NCI-H1436 treated with DMSO at 0.1 percent for 48 hours (cell line): ENCODE results near the gene TCF20.

ENCODE experiments used
- DNase-seq: peaks from one replicate; lab custom pipeline; 2025; lab: John Stamatoyannopoulos, UW

TCF20 gene

DNA sequence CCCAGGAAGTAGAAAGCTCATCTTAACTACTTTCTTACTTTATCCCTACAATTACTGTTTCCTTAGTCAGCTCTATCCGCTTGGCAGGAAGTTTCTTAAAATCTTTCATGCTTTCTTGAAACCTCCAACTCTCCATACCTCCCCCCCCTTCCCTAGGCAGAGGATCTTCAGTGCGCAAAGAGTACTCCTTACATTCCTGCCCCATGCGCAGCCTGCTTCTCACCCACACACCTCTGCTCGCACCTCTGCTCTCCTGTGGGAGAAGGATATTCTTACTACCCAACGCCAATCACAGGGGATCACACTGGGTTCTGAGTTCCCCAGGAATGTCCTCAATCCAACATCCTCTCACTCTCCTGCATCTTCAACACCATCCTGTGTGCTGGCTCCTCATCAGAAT, 12.3 kb downstream of the TCF20 start:
- no peak for DNase-seq

GRCh38 chr22:42257386-42257785, 13.1 kb downstream of the TCF20 start:
- no peak for DNase-seq

- DNase-seq: no peak
These were observed 13.5 kb downstream of the TCF20 start for GRCh38 chr22:42256930-42257329.

GRCh38 chr22:42256220-42256619, 14.2 kb downstream of the TCF20 start:
- no peak for DNase-seq

GRCh38 chr22:42249831-42250230, 20.6 kb downstream of the TCF20 start:
- DNase-seq: no peak

DNA sequence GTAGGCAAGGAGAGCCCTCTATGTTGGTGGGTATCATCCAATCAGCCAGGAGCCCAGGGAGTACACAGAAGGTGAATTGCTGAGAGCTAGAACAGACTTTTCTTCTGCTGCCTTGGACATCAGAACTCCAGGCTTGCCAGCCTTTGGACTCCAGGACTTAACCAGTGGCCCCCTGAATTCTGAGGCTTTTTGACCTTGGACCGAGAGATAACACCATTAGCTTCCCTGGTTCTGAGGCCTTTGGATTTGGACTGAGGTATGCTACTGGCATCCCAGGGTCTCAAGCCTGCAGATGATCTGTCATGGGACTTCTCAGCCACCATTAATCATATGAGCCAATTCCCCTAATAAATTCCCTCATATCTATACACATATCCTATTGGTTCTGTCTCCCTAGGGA, 21.5 kb downstream of the TCF20 start:
- no peak for DNase-seq

- no peak for DNase-seq
These were observed 22.9 kb downstream of the TCF20 start for GRCh38 chr22:42247596-42247995.

GRCh38 chr22:42243802-42244060, 26.7 kb downstream of the TCF20 start:
- DNase-seq: no peak

- DNase-seq: no peak
These were observed 33.6 kb downstream of the TCF20 start for GRCh38 chr22:42236848-42237247.

DNA sequence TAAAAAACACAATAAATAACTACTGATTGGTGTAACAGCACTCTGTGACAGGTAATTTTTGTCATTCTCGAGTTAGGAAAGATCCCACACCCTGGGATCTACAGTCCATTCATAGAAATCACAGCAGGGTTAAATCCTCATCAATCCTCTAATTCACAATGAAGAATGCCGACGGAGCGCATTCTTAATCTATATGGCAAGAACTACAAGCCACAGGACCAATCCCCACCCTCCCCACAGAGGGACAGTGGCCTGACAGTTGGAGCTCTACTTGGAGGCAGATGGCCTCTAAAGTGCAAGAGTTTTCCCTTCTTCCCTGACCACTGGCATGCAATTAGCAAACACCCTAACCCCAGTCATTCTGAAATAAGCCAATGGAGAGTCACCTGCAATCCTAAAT, 34.2 kb downstream of the TCF20 start:
- DNase-seq: no peak

DNA sequence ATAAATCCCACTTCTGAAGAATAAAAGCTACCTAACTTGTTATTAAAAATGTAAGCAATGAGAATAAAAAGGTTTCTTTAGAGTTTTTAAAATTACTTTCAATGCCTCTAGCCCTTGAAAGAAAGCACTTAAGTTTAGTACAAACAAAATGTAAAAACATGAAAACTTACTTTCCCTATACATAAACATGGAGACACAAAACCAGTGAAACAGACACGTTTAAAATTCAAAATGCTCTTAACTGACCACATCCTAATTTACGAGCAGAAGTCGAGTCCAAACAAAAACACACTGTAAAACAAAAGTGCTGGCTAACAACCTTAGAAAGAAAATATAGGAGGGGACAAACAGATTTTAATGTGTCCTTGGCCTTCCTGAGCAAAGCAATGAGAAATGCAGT, 36.6 kb downstream of the TCF20 start:
- DNase-seq: no peak

DNA sequence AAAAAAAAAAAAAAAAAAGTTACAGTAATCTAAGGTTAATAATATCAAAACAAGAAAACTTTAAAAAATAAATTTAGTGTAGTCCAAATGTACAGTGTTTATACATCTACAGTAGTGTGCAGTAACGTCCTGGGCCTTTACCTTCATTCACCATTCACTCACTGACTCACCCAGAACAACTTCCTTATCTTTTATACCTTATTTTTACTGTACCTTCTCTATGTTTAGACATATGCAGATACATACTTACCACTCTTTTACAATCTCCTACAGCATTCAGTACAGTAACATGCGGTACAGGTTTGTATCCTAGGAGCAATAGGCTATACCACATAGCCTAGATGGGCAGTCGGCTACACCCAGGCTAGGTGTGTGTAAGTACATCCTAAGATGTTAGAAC, 38.5 kb downstream of the TCF20 start:
- DNase-seq: no peak

DNA sequence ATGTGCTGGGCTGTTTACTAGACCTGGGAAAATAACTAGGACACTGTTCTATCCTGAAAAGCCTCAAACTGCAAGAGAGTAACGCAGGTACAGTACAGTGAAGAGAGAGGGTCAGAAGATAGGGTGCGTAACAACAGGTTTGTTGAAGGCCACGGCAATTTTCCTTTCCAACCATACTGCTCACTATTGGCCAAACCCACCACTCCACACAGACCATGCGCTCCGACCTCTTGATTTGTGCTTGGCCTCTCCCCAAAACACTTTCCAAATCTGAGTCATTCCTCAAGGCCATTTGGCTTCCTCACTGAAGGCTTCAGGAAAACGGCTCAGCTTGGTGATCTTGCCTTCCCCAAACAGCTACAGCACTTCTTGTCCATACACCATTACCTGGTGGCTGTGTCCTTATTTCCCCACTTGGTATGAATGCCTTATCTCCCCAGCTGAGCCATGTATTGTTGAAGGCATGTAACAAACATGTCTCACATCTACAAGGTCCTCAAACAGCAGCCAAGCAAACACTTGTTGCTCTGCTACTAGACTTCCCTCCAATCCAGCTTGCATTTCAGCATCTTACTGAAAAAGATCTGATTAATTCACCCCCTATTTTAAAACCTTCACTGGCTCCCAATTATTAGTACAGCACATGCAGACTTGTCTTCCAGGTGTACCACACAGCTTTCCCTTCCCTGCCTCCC, 40.9 kb downstream of the TCF20 start:
- DNase-seq: no peak

DNA sequence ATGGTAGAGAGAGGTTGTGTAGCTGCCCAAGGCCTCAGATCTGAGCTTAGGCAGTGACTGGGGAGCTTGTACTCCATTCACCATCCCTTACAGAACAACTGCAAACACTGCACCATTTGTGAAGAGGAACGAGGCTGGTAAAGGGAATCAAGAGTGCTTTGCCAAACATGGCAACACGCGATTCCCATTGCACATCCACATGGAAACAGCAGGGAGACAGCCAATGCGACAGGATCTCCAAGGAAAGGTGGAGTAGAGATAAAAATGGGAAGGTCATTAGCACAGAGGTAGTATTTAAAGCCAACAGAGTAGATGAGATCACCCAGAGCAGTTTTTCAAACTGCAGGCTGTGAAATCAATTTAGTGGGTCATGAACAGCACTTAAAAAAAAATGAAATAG, 42.0 kb downstream of the TCF20 start:
- no peak for DNase-seq

DNA sequence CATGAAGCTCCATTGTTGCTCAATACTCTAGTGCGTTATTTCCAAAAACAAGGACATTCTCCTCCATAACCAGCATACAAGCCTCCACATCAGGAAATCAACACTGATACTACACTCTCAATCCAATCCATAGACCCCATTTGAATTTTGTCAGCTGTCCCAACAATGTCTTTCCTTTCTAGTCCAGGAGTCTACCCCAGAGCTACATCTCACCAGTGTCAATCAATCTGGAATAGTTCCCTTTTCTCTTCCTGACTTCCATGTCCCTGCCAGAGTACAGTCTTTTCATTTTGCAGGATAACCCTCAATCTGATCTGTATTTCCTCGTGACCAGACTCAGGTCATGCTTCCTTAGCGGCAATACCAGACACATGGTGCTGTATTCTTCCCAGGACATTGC, 43.0 kb downstream of the TCF20 start:
- DNase-seq: no peak

GRCh38 chr22:42225841-42226240, 44.6 kb downstream of the TCF20 start:
- DNase-seq: no peak

GRCh38 chr22:42222140-42222539, 48.3 kb downstream of the TCF20 start:
- DNase-seq: no peak
